ENCODE results near the gene NREP.

NREP gene

GRCh38 chr5:111743988-111744387, 13.0 kb downstream of the NREP start:
- CTCF ChIA-PET: interaction anchor here (0.5 kb wide), 1 partner anchor 57 kb away, joined by 3 read pairs; no protein-coding TSS in a partner anchor
- POLR2A ChIA-PET (ENCODE audit: low non-redundant PET): no interaction called here
- DNase-seq (ENCODE audit: low spot score): no peak
- no peak overlapping the region for H3K27ac ChIP-seq
- TF ChIP-seq CTCF (conservative IDR thresholded peaks at IDR 0.05; ENCODE audit: low read depth): no peak

- ChIA-PET POLR2A (ENCODE audit: low non-redundant PET) (no interaction called here), CTCF (interaction anchor here (0.5 to 0.6 kb wide), 2 partner anchors 57 to 187 kb away, joined by 3 read pairs; no protein-coding TSS in a partner anchor)
- no peak overlapping the region for H3K27ac ChIP-seq
- TF ChIP-seq CTCF (conservative IDR thresholded peaks at IDR 0.05; ENCODE audit: low read depth): no peak
- DNase-seq (ENCODE audit: low spot score): no peak
Observed at GRCh38 chr5:111743512-111743911, 13.5 kb downstream of the NREP start.

GRCh38 chr5:111742177-111742994, 14.6 kb downstream of the NREP start:
- POLR2A ChIA-PET (ENCODE audit: low non-redundant PET): no interaction called here
- CTCF ChIA-PET: no interaction called here
- DNase-seq (ENCODE audit: low spot score): peak; percentile 42
- no peak overlapping the region for H3K27ac ChIP-seq
- no peak for TF ChIP-seq CTCF (conservative IDR thresholded peaks at IDR 0.05; ENCODE audit: low read depth)

- no peak overlapping the region for H3K27ac ChIP-seq
- CTCF ChIA-PET: no interaction called here
- TF ChIP-seq CTCF (conservative IDR thresholded peaks at IDR 0.05; ENCODE audit: low read depth): no peak
- no peak for DNase-seq (ENCODE audit: low spot score)
- POLR2A ChIA-PET (ENCODE audit: low non-redundant PET): no interaction called here
Observed at GRCh38 chr5:111741278-111741677, 15.7 kb downstream of the NREP start.

- ChIA-PET CTCF (no interaction called here), POLR2A (ENCODE audit: low non-redundant PET) (no interaction called here)
- no peak for TF ChIP-seq CTCF (conservative IDR thresholded peaks at IDR 0.05; ENCODE audit: low read depth)
- no peak overlapping the region for H3K27ac ChIP-seq
- no peak for DNase-seq (ENCODE audit: low spot score)
Observed at GRCh38 chr5:111739416-111739815, 17.6 kb downstream of the NREP start.

- no peak overlapping the region for H3K27ac ChIP-seq
- DNase-seq (ENCODE audit: low spot score): no peak
- POLR2A ChIA-PET (ENCODE audit: low non-redundant PET): no interaction called here
- CTCF ChIA-PET: interaction anchor here (0.6 to 1.2 kb wide), 2 partner anchors 63 to 188 kb away, joined by 3 read pairs; no protein-coding TSS in a partner anchor
- no peak for TF ChIP-seq CTCF (conservative IDR thresholded peaks at IDR 0.05; ENCODE audit: low read depth)
Observed at GRCh38 chr5:111738118-111738517, 18.9 kb downstream of the NREP start.

All from RWPE1 (cell line).